LNCAP (cell line): ENCODE data around the gene KRTAP10-5.

Experiments
- CTCF ChIP-seq: fragments of 450-650 bp; IDR thresholded peaks from 2 replicates; pipeline ENCODE4 v1.5.1; 2017; ENCODE audit warnings: mild to moderate bottlenecking

Gene KRTAP10-5

GRCh38 chr21:44613386-44614155, 33.2 kb upstream of the KRTAP10-5 start:
- TF ChIP-seq CTCF: no peak

DNA sequence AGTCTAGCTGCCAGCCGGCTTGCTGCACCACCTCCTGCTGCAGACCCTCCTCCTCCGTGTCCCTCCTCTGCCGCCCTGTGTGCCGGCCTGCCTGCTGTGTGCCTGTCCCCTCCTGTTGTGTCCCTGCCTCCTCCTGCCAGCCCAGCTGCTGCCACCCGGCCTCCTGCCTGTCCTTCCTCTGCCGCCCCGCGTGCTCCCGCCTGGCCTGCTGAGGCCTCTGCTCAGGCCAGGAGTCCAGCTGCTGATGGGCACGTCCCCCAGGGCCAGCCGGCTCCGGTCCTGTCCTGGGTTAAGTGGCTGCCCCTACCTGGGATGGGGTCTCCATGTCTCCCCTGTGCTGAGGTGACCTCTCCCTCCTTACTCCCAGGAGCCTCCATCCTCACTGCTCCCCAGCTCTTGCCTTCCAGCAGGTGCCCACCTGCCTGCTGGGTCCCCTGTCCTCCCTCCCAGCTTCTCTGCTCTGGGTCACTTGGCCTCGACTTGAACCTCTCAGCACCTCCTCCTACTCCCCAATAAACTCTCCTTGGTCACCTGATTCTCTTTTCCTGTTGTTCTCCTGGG, 32.3 kb upstream of the KRTAP10-5 start:
- no peak for TF ChIP-seq CTCF

DNA sequence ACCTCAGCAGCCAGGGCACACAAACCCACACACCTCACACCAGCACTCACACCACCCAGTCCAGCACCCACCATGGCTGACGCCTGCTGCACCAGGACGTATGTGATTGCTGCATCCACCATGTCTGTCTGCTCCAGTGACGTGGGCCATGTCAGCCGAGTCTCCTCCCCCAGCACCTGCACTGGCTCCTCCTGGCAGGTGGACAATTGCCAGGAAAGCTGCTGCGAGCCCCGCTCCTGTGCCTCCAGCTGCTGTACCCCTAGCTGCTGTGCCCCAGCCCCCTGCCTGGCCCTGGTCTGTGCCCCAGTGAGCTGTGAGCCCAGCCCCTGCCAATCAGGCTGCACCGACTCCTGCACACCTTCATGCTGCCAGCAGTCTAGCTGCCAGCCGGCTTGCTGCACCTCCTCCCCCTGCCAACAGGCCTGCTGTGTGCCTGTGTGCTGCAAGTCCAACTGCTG, 31.7 kb upstream of the KRTAP10-5 start, which contains the start of gene KRTAP10-8:
Gene KRTAP10-8, plus strand, starts transcription at position 51 of the 458 bp plus-strand sequence. Its CDS starts 22 bp downstream, at position 73.
- no peak for TF ChIP-seq CTCF

DNA sequence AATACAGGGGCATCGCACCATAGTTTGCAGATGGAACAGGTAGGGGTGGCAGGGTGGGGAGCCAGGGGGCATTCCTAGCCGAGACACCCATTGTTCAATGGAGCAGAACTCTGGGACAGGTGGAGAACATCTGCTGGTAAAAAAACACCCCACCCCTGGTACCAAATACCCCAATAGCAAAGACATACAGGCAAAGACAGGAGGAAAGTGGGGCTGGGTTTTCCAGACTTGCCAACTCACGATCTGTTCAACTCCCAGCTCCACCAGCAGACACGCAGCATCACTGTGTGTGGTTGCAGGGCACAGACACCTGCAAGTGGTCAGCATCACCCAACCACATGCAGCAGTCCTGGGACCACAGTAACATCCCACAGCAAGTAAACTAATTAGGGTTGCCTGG, 31.1 kb upstream of the KRTAP10-5 start:
- no peak for TF ChIP-seq CTCF

- no peak for TF ChIP-seq CTCF
These were observed 28.8 kb upstream of the KRTAP10-5 start for GRCh38 chr21:44609193-44609592.

GRCh38 chr21:44606495-44606894, 26.1 kb upstream of the KRTAP10-5 start:
- TF ChIP-seq CTCF: no peak

GRCh38 chr21:44603911-44604310, 23.5 kb upstream of the KRTAP10-5 start:
- no peak for TF ChIP-seq CTCF
